H1 (cell line): Measurements from ENCODE around the gene TLCD3A. TPM values are rescaled to one million over a fixed set of nuclear protein-coding genes. Genes with fewer than 3 reads are reported as not detected.

Experiments used
- CTCF ChIA-PET: fragments of 300-600 bp; sonication (Branson Sonifier 250); formaldehyde crosslinking; loops from one replicate; lab custom pipeline; 2021; ENCODE audit not compliant: partially characterized antibody; lab: Charles Lee
- POLR2A ChIA-PET: fragments of 300-600 bp; sonication (Branson Sonifier 250); formaldehyde crosslinking; loops from one replicate; lab custom pipeline; 2021; ENCODE audit warnings: inconsistent platforms; ENCODE audit not compliant: partially characterized antibody; lab: Charles Lee
- DNase-seq, 2 experiments: peaks; one replicate each; pipeline versions ENCODE4 v3.0.0 to v3.0.0-alpha.2; 2010 to 2022; ENCODE audit warnings: low spot score in 2 of 2, low read depth in 1 of 2, mixed read lengths in 1 of 2
- FAIRE-seq: peaks from 2 replicates; lab custom pipeline; 2011; peaks lifted over from hg19 to GRCh38; lab: Jason Lieb, UNC
- H2AFZ ChIP-seq: 2 replicates; pipeline ENCODE4 v1.8.1; 2012; ENCODE audit warnings: low read length, inconsistent platforms
- H2AK5ac ChIP-seq: 2 replicates; pipeline ENCODE4 v1.6.1; 2013; ENCODE audit warnings: low read depth, low read length
- H2BK120ac ChIP-seq: replicated peaks from 2 replicates; pipeline ENCODE3; 2013; ENCODE audit warnings: low read depth, low read length, inconsistent platforms
- H2BK12ac ChIP-seq: 2 replicates; pipeline ENCODE4 v1.6.1; 2013; ENCODE audit warnings: low read depth, low read length
- H2BK15ac ChIP-seq: 2 replicates; pipeline ENCODE4 v1.6.1; 2013; ENCODE audit warnings: low read length
- H2BK20ac ChIP-seq: 2 replicates; pipeline ENCODE4 v1.6.1; 2013; ENCODE audit warnings: low read length
- H2BK5ac ChIP-seq: 2 replicates; pipeline ENCODE4 v1.6.1; 2013; ENCODE audit warnings: low read depth, low read length
- H3K14ac ChIP-seq: 2 replicates; pipeline ENCODE4 v1.6.1; 2013; ENCODE audit warnings: inconsistent platforms; ENCODE audit not compliant: insufficient read length
- H3K18ac ChIP-seq: 2 replicates; pipeline ENCODE4 v1.6.1; 2013; ENCODE audit warnings: low read length; ENCODE audit errors: extremely low read depth
- H3K23ac ChIP-seq: 2 replicates; pipeline ENCODE4 v1.6.1; 2013; ENCODE audit warnings: inconsistent platforms; ENCODE audit not compliant: insufficient read length
- H3K23me2 ChIP-seq: 2 replicates; pipeline ENCODE4 v1.6.1; 2013; ENCODE audit warnings: low read depth, low read length
- H3K27ac ChIP-seq: 2 replicates; pipeline ENCODE4 v1.6.1; 2011; ENCODE audit warnings: low read depth, low read length, inconsistent platforms
- H3K27me3 ChIP-seq, 4 experiments: replicated peaks in 1 of 4; 1 replicate in 1 of 4; 2 replicates in 3 of 4; pipeline versions ENCODE4 v1.6.1 to v1.8.1; 2011 to 2013; ENCODE audit warnings: low read length in 3 of 4, mild to moderate bottlenecking in 3 of 4, inconsistent platforms in 2 of 4, mixed read lengths in 2 of 4, moderate library complexity in 1 of 4; ENCODE audit not compliant: control insufficient read depth in 3 of 4, insufficient read depth in 3 of 4; ENCODE audit errors: extremely low read depth in 1 of 4
- H3K36me3 ChIP-seq, 4 experiments: 2 replicates each; pipeline versions ENCODE4 v1.6.1 to v1.8.1; 2011 to 2013; ENCODE audit warnings: mild to moderate bottlenecking in 4 of 4, low read length in 3 of 4, moderate library complexity in 2 of 4, control low read depth in 1 of 4, inconsistent platforms in 1 of 4; ENCODE audit not compliant: insufficient read depth in 4 of 4, control insufficient read depth in 2 of 4
- H3K4ac ChIP-seq: replicated peaks from 2 replicates; pipeline ENCODE3; 2013; ENCODE audit warnings: low read length, low read depth, mixed read lengths, inconsistent platforms; ENCODE audit not compliant: insufficient read length
- H3K4me1 ChIP-seq, 4 experiments: replicated peaks in 1 of 4; 1 replicate in 1 of 4; 2 replicates in 3 of 4; pipeline versions ENCODE4 v1.6.1 to v1.8.1; 2011 to 2013; ENCODE audit warnings: low read length in 3 of 4, inconsistent platforms in 2 of 4, mixed read lengths in 1 of 4; ENCODE audit not compliant: insufficient read depth in 4 of 4, control insufficient read depth in 3 of 4
- H3K4me2 ChIP-seq, 2 experiments: 2 replicates each; pipeline versions ENCODE4 v1.6.1 to v1.8.1; 2011 to 2013; ENCODE audit warnings: low read depth in 2 of 2, low read length in 2 of 2, control low read depth in 1 of 2, inconsistent platforms in 1 of 2, mild to moderate bottlenecking in 1 of 2; ENCODE audit not compliant: insufficient read depth in 1 of 2
- H3K4me3 ChIP-seq, 4 experiments: fragments of 200-600, 300-600 bp in 1 of 4; sonication (generic), shearing (Covaris generic), sonication (Bioruptor Twin) in 1 of 4; 2 replicates each; pipeline versions ENCODE4 v1.5.1 to v1.8.1; 2011 to 2016; ENCODE audit warnings: low read length in 4 of 4, low read depth in 3 of 4, control low read depth in 2 of 4, inconsistent platforms in 2 of 4, mild to moderate bottlenecking in 2 of 4, mixed read lengths in 1 of 4, moderate library complexity in 1 of 4; ENCODE audit not compliant: insufficient read depth in 2 of 4; ENCODE audit errors: extremely low read depth in 1 of 4
- H3K56ac ChIP-seq: replicated peaks from 2 replicates; pipeline ENCODE3; 2013; ENCODE audit warnings: low read depth, mild to moderate bottlenecking, mixed read lengths, low read length, inconsistent platforms; ENCODE audit not compliant: insufficient read length
- H3K79me1 ChIP-seq: 2 replicates; pipeline ENCODE4 v1.6.1; 2013; ENCODE audit warnings: low read depth, low read length, control low read depth
- H3K79me2 ChIP-seq, 2 experiments: 2 replicates each; pipeline versions ENCODE4 v1.6.1 to v1.8.1; 2012 to 2013; ENCODE audit warnings: low read length in 2 of 2, mild to moderate bottlenecking in 2 of 2, inconsistent platforms in 1 of 2; ENCODE audit not compliant: insufficient read depth in 2 of 2, control insufficient read depth in 1 of 2
- H3K9ac ChIP-seq, 4 experiments: replicated peaks in 1 of 4; 1 replicate in 1 of 4; 2 replicates in 3 of 4; pipeline versions ENCODE4 v1.6.1 to v1.8.1; 2011 to 2013; ENCODE audit warnings: low read depth in 3 of 4, low read length in 3 of 4, control low read depth in 2 of 4, mild to moderate bottlenecking in 2 of 4, moderate library complexity in 2 of 4, inconsistent platforms in 1 of 4; ENCODE audit errors: extremely low read depth in 1 of 4
- H3K9me3 ChIP-seq, 2 experiments: 2 replicates each; pipeline versions ENCODE4 v1.6.1 to v1.8.1; 2012 to 2013; ENCODE audit warnings: mild to moderate bottlenecking in 2 of 2, moderate library complexity in 2 of 2, control low read depth in 1 of 2, inconsistent platforms in 1 of 2, low read depth in 1 of 2, low read length in 1 of 2, mixed read lengths in 1 of 2; ENCODE audit not compliant: insufficient read depth in 2 of 2
- H4K20me1 ChIP-seq, 2 experiments: replicated peaks in 1 of 2; 2 replicates each; pipeline versions ENCODE3 to v1.8.1; 2011 to 2013; ENCODE audit warnings: inconsistent platforms in 2 of 2, low read length in 2 of 2, mild to moderate bottlenecking in 1 of 2; ENCODE audit not compliant: insufficient read depth in 2 of 2, control insufficient read depth in 1 of 2
- H4K5ac ChIP-seq: 2 replicates; pipeline ENCODE4 v1.6.1; 2013; ENCODE audit warnings: low read length, low read depth, mixed read lengths, inconsistent platforms; ENCODE audit not compliant: insufficient read length
- H4K8ac ChIP-seq: 2 replicates; pipeline ENCODE4 v1.8.0; 2013; ENCODE audit warnings: mild to moderate bottlenecking, moderate library complexity, low read length, inconsistent platforms; ENCODE audit not compliant: insufficient read depth; ENCODE audit errors: extremely low read depth
- H4K91ac ChIP-seq: replicated peaks from 2 replicates; pipeline ENCODE3; 2013; ENCODE audit warnings: low read length, mixed read lengths, inconsistent platforms; ENCODE audit not compliant: insufficient read length
- BCL11A ChIP-seq, 2 experiments: IDR thresholded peaks; one replicate each; pipeline ENCODE4 v1.6.1; 2011; ENCODE audit warnings: low read depth in 2 of 2, low read length in 2 of 2, mild to moderate bottlenecking in 2 of 2
- CEBPB ChIP-seq: IDR thresholded peaks from 2 replicates; pipeline ENCODE4 v1.6.1; 2012; ENCODE audit warnings: low read depth, low read length
- CREB1 ChIP-seq: IDR thresholded peaks from 2 replicates; pipeline ENCODE4 v1.6.1; 2012; ENCODE audit warnings: inconsistent platforms
- CTBP2 ChIP-seq: IDR thresholded peaks from 2 replicates; pipeline ENCODE4 v1.7.0; 2011; ENCODE audit warnings: borderline replicate concordance, mild to moderate bottlenecking, moderate library complexity, mixed read lengths, low read length; ENCODE audit not compliant: insufficient read depth, insufficient read length
- EZH2 ChIP-seq: fragments of 200-600 bp; sonication (generic); IDR thresholded peaks from 2 replicates; pipeline ENCODE4 v1.7.1; 2012; ENCODE audit warnings: low read depth, mild to moderate bottlenecking, moderate library complexity, low read length, inconsistent platforms; ENCODE audit not compliant: severe bottlenecking
- FOSL1 ChIP-seq: IDR thresholded peaks from 2 replicates; pipeline ENCODE4 v1.6.1; 2011; ENCODE audit warnings: mild to moderate bottlenecking, low read depth, low read length, moderate library complexity; ENCODE audit not compliant: insufficient read depth
- HDAC6 ChIP-seq: IDR thresholded peaks from one replicate; pipeline ENCODE4 v1.7.1; 2012; ENCODE audit warnings: low read depth, mild to moderate bottlenecking, inconsistent platforms, low read length, moderate library complexity
- MAFK ChIP-seq: IDR thresholded peaks from 2 replicates; pipeline ENCODE4 v1.6.1; 2012; ENCODE audit warnings: low read depth, mild to moderate bottlenecking, improper control_type of control experiment, low read length
- SP2 ChIP-seq: IDR thresholded peaks from 2 replicates; pipeline ENCODE4 v1.6.1; 2012; ENCODE audit warnings: mild to moderate bottlenecking, low read length, inconsistent platforms
- WGBS, 2 experiments: shearing (Covaris generic) in 1 of 2; methylation state at CpG; one replicate each; pipeline versions ENCODE4 v1.1.6 to v1.1.7; 2013 to 2015; ENCODE audit warnings: low lambda C conversion rate in 2 of 2, mixed read lengths in 2 of 2, inconsistent platforms in 1 of 2, low coverage in 1 of 2, missing lambda C conversion rate in 1 of 2; ENCODE audit not compliant: insufficient replicate concordance in 2 of 2, insufficient coverage in 1 of 2, insufficient read length in 1 of 2; ENCODE audit errors: extremely low coverage in 1 of 2, missing lambda C conversion rate in 1 of 2; 5-methylcytosine and 5-hydroxymethylcytosine counted together
- polyA plus RNA-seq, 7 experiments: library from polyadenylated mRNA; depleted of rRNA in 3 of 7; stranded (reverse) in 5 of 7; unstranded in 2 of 7; fragments of >200 nt in 5 of 7; fragments of 200-250 nt in 2 of 7; gene quantifications; 1 replicate in 5 of 7; 2 replicates in 1 of 7; 4 replicates in 1 of 7; pipeline versions ENCODE4 v1.2.1 to v1.2.3, GENCODE V29; 2011 to 2013; ENCODE audit warnings: missing spikeins in 2 of 7, mixed read lengths in 2 of 7
- total RNA-seq: library from RNA; stranded (reverse); fragmentation: NEBNext Ultra II Directional; extraction: Animal tissue kit (Norgen Biotek cat#: 25700); gene quantifications from 2 replicates; pipeline ENCODE4 v1.2.1, GENCODE V29; 2021

TLCD3A gene
- total and polyA plus RNA-seq, 2 of the 8 experiments (the other 6 are each of a cell fraction or from before 2014, with no cell fraction given): 26.1 to 48.8 TPM

DNA sequence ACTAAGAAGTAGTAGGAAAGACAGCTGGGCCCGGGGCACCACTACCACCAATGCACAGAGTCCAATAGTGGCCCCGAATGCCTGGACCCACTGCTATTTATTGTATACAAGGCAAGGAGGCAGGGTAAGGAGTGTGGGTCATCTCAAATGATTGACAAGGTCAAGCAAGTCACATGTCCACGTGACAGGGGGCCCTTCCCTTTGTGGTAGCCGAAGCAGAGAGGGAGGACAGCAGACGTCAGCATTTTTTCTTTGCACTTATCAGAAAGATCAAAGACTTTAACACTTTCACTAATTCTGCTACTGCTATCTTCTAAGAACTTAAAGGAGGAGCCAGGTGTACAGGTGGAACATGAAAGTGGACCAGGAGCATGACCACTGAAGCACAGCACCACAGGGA, 24.3 kb upstream of the TLCD3A start:
- no peaks in the 10 kb centered on the region for H3K9me3 ChIP-seq
- no peak overlapping the region for H2BK20ac ChIP-seq
- H3K18ac ChIP-seq: no peak overlapping the region
- no peak overlapping the region for H3K27ac ChIP-seq
- CTCF ChIA-PET: interaction anchor here (1.0 kb wide), 1 partner anchor 31 kb away, joined by 3 read pairs; no protein-coding TSS in a partner anchor
- no peak overlapping the region for H3K56ac ChIP-seq
- H2AK5ac ChIP-seq: no peak overlapping the region
- FAIRE-seq (no peak), DNase-seq (no peak)
- TF ChIP-seq MAFK: no peak
- TF ChIP-seq EZH2: no peak
- no peak for TF ChIP-seq HDAC6
- no peak for TF ChIP-seq CEBPB
- no peak for TF ChIP-seq FOSL1
- no peak for TF ChIP-seq SP2
- no peak for TF ChIP-seq BCL11A (IDR thresholded peaks at IDR 0.05; ENCODE audit: low read depth in 2 of 2, low read length in 2 of 2)
- no peak for TF ChIP-seq CREB1
- TF ChIP-seq CTBP2: no peak
- no peak overlapping the region for H4K5ac ChIP-seq
- peaks cover 9% of the 10 kb centered on the region; the same call in 1 of the 2 replicates for H3K79me1 ChIP-seq
- H2BK12ac ChIP-seq: no peak overlapping the region
- H3K14ac ChIP-seq: no peak overlapping the region
- H3K4me2 ChIP-seq: no peak overlapping the region
- H3K4me1 ChIP-seq: no peaks in the 10 kb centered on the region
- H4K8ac ChIP-seq: no peak overlapping the region
- no peak overlapping the region for H3K23ac ChIP-seq
- H3K23me2 ChIP-seq: no peaks in the 10 kb centered on the region
- no peak overlapping the region for H3K9ac ChIP-seq
- WGBS, 2 experiments: 84% methylated on average over 5 of the region's 5 CpGs; no CpG with 5 or more reads in 1 of the 2 experiments
- peaks cover 0 to 3% of the 10 kb centered on the region in 2 experiments for H4K20me1 ChIP-seq
- POLR2A ChIA-PET: interaction anchor here (1.1 kb wide), 1 partner anchor 20 kb away, joined by 3 read pairs; no protein-coding TSS in a partner anchor
- H3K27me3 ChIP-seq: no peaks in the 10 kb centered on the region
- H2BK5ac ChIP-seq: no peak overlapping the region
- no peak overlapping the region for H2AFZ ChIP-seq
- H3K4me3 ChIP-seq: no peak overlapping the region
- H2BK15ac ChIP-seq: no peak overlapping the region
- H3K4ac ChIP-seq: no peak overlapping the region
- peaks cover 5 to 12% (median 10%) of the 10 kb centered on the region in 4 experiments; a peak in 6 of 8 replicates for H3K36me3 ChIP-seq
- peaks cover 0 to 24% of the 10 kb centered on the region in 2 experiments; a peak in 2 of 4 replicates for H3K79me2 ChIP-seq
- no peak overlapping the region for H4K91ac ChIP-seq
- no peak overlapping the region for H2BK120ac ChIP-seq
